Neural crest cell (in vitro differentiated cells): ENCODE results near the gene DESI1. TPM values are rescaled to one million over a fixed set of nuclear protein-coding genes. Genes with fewer than 3 reads are reported as not detected.
A peak's percentile ranks its signal among the peaks of the same experiment; 100 is the strongest.

Source experiments
- DNase-seq: peaks from one replicate; pipeline ENCODE4 v3.0.0; 2021; ENCODE audit warnings: low read depth, mixed read lengths, low spot score
- H3K27ac Mint-ChIP-seq: one replicate; pipeline ENCODE4 v1.8.0; 2021; ENCODE audit warnings: mild to moderate bottlenecking, mixed read lengths; ENCODE audit not compliant: unreplicated experiment
- H3K27me3 Mint-ChIP-seq: 2 replicates; pipeline ENCODE4 v1.8.0; 2021; ENCODE audit warnings: low read depth, mild to moderate bottlenecking, mixed read lengths
- H3K36me3 Mint-ChIP-seq: 2 replicates; pipeline ENCODE4 v1.8.0; 2021; ENCODE audit warnings: low read depth, mild to moderate bottlenecking, mixed read lengths
- H3K4me1 Mint-ChIP-seq: 2 replicates; pipeline ENCODE4 v1.8.0; 2021; ENCODE audit warnings: mixed read lengths
- H3K4me3 Mint-ChIP-seq: one replicate; pipeline ENCODE4 v1.8.0; 2021; ENCODE audit warnings: mild to moderate bottlenecking, mixed read lengths
- H3K9me3 Mint-ChIP-seq: 2 replicates; pipeline ENCODE4 v1.8.0; 2021; ENCODE audit warnings: mixed read lengths
- CTCF ChIP-seq: fragments of 200-600 bp; sonication (generic); conservative IDR thresholded peaks from 2 replicates; pipeline ENCODE4 v1.5.0; 2021; ENCODE audit warnings: antibody characterized with exemption, mild to moderate bottlenecking
- total RNA-seq: library from RNA; stranded (reverse); gene quantifications from 2 replicates; pipeline ENCODE4 v1.2.1, GENCODE V29; 2021

DESI1 gene
- total RNA-seq, 1 donor from 2014 or later = 38.0 TPM

DNA sequence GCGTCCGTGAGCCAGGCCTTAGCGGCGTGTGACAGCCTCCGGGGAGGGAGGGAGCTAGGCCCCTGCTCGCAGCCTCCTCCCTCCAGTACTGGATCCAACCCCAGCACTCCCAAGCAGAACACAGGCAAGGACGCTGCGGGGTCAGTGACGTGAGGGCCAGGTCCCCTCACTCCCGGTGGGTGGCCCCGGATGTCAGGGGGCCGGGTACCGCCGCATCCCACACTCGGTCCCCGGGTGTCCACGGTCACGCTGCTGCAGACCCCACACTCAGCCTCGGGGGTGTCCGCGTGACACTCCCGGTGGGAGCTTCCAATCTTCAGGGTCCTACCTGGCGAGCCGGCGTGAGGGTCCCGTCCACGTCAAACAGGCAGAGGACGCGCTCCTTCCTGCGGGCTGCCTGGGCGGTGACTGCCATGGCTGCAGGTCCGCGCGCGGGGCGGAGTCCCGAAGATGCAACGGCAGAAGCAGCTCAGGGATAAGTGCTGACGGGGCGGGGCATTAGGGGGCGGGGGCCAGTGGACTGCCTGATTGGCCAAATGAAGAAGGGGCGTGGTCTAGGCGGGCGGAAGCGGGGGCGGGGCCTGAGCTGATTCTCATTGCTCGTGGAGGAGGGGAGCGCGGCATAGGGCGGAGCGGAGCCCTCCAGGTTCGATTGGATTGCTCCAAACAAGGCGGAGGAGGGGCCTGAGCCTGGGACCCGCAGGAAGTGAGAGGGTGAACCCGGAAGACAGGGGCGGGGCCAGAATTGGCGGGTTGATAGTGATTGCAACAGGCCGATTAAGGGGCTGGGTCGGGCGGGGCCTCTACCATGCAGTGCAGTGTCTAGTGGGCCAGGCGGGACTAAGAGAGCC lies 31.2 kb downstream of the DESI1 start, which contains the start of gene PMM1:
Gene PMM1, minus strand, starts transcription at position 450 of the 851 bp plus-strand sequence. Its CDS starts 35 bp downstream, at position 415.
- Mint-ChIP-seq H3K4me3 (peak within 1 kb of the TSS; percentile 97), H3K9me3 (no peaks in the 10 kb centered on the region), H3K27ac (peak within 1 kb of the TSS; percentile 94), H3K27me3 (no peaks in the 10 kb centered on the region), H3K36me3 (no peaks in the 10 kb centered on the region), H3K4me1 (peaks cover 22% of the 10 kb centered on the region)
- peak; percentile 100 for DNase-seq
- TF ChIP-seq CTCF = no peak

- Mint-ChIP-seq H3K27me3 (no peaks in the 10 kb centered on the region), H3K36me3 (no peaks in the 10 kb centered on the region), H3K9me3 (no peaks in the 10 kb centered on the region), H3K4me1 (peaks cover 28% of the 10 kb centered on the region), H3K4me3 (peak overlapping the region; percentile 97), H3K27ac (no peak overlapping the region)
- DNase-seq = no peak
- TF ChIP-seq CTCF = no peak
Observed at GRCh38 chr22:41587347-41587723, 33.5 kb downstream of the DESI1 start.

DNA sequence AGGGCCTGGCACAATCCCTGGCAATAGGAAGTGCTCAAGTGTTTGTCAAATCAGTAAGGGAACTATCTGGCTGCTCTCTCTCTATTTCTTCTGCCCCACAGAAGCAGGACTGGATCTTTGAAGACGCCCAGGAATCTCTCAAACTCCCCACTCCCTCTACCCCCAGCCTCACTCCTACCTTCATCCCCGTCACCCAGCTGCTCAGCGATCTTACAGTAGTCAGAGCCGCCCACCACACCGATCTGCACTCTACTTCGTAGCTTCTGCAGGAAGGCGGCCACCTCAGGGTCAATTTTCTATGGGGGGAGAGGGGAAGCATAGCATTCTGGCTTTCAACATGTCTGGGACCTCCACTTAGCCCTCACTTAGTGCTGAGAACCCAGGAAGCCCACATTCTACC lies 34.9 kb downstream of the DESI1 start:
- Mint-ChIP-seq H3K9me3 (no peaks in the 10 kb centered on the region), H3K27ac (no peak overlapping the region), H3K27me3 (no peaks in the 10 kb centered on the region), H3K36me3 (no peaks in the 10 kb centered on the region), H3K4me1 (peaks cover 29% of the 10 kb centered on the region), H3K4me3 (peak overlapping the region; percentile 46)
- no peak for TF ChIP-seq CTCF
- no peak for DNase-seq

GRCh38 chr22:41584881-41585280 lies 36.0 kb downstream of the DESI1 start:
- Mint-ChIP-seq H3K4me3 (no peak overlapping the region), H3K4me1 (peaks cover 26% of the 10 kb centered on the region), H3K36me3 (no peaks in the 10 kb centered on the region), H3K27ac (no peak overlapping the region), H3K27me3 (no peaks in the 10 kb centered on the region), H3K9me3 (no peaks in the 10 kb centered on the region)
- DNase-seq = no peak
- no peak for TF ChIP-seq CTCF

DNA sequence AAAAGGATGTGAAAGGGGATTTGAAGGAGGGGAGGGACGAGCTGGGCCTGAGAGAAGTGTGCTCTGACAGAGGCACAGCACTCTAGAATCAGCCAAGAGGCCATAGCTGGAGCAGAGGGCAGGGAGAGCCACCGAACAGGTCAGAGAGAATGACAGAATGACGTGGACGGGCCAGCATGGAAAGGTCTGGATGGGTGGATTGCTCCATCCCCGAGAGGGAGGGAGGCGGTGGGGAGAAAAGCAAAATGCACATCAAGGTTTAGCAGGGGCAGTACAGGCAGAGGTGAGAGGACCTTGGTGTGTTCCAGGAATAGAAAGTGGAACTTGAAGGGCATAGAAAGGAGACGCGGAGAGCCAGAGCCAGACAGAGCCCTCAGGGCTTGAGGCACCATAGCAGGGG lies 38.1 kb downstream of the DESI1 start:
- no peak for DNase-seq
- peak overlapping the region; percentile 83 for H3K27ac Mint-ChIP-seq
- H3K36me3 Mint-ChIP-seq = no peaks in the 10 kb centered on the region
- no peaks in the 10 kb centered on the region for H3K27me3 Mint-ChIP-seq
- H3K4me3 Mint-ChIP-seq = peak overlapping the region; percentile 45
- peaks cover 8% of the 10 kb centered on the region for H3K4me1 Mint-ChIP-seq
- H3K9me3 Mint-ChIP-seq = no peaks in the 10 kb centered on the region
- TF ChIP-seq CTCF = no peak
